Measurements from ENCODE around the gene SEC23A. TPM values are rescaled to one million over a fixed set of nuclear protein-coding genes. Genes with fewer than 3 reads are reported as not detected.

Gene SEC23A
- total and polyA plus RNA-seq, 2 of the 13 experiments (the other 11 are each of a cell fraction or from before 2014, with no cell fraction given): 403 to 887 TPM

DNA sequence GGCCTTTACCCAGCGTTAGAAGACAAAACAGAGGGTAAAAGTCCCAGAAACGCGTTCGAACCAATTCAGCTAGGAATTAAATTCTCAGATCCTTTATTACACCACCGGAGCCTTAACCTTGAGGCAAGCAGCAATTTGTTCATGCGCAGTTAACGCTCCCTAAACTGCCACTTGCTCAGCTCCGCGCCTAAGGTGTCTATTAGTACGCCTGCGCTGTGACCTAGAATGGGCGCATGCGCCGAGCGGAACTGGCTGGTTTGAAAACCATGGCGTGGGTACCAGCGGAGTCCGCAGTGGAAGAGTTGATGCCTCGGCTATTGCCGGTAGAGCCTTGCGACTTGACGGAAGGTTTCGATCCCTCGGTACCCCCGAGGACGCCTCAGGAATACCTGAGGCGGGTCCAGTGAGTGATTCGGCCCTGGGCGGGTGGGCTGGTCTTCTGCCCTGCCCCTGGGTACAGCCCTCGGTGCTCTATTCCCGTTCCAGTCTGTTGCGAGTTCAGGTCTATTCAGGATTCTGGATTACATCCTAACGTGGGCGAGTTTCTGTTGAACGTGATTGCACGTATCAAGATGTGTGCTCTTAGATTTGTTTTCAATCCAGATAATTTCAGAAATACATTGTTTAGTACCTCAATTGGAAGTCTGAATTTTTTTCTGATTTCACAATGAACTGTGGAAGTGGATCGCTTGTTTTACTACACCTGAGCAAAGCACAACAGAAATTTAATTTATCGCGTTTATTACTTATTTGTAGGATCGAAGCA lies 11.2 kb upstream of the SEC23A start, which contains the start of gene GEMIN2 (continued):
- TF ChIP-seq, protein P1, sequence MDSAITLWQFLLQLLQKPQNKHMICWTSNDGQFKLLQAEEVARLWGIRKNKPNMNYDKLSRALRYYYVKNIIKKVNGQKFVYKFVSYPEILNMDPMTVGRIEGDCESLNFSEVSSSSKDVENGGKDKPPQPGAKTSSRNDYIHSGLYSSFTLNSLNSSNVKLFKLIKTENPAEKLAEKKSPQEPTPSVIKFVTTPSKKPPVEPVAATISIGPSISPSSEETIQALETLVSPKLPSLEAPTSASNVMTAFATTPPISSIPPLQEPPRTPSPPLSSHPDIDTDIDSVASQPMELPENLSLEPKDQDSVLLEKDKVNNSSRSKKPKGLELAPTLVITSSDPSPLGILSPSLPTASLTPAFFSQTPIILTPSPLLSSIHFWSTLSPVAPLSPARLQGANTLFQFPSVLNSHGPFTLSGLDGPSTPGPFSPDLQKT (CRISPR knock-in tag; IDR thresholded peaks at IDR 0.05; ENCODE audit: borderline replicate concordance): no peak
- TF ChIP-seq, protein P2, sequence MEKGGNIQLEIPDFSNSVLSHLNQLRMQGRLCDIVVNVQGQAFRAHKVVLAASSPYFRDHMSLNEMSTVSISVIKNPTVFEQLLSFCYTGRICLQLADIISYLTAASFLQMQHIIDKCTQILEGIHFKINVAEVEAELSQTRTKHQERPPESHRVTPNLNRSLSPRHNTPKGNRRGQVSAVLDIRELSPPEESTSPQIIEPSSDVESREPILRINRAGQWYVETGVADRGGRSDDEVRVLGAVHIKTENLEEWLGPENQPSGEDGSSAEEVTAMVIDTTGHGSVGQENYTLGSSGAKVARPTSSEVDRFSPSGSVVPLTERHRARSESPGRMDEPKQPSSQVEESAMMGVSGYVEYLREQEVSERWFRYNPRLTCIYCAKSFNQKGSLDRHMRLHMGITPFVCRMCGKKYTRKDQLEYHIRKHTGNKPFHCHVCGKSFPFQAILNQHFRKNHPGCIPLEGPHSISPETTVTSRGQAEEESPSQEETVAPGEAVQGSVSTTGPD (CRISPR knock-in tag; IDR thresholded peaks at IDR 0.05): peak; percentile 84; the same call in 1 of the 2 replicates
- peak; percentile 100 for TF ChIP-seq ZNF501 (CRISPR knock-in tag; IDR thresholded peaks at IDR 0.05)
- TF ChIP-seq SP1 (IDR thresholded peaks at IDR 0.05): no peak
- no peak; the same call in 1 of the 2 replicates for TF ChIP-seq SP1 (CRISPR knock-in tag; IDR thresholded peaks at IDR 0.05)
- peak; percentile 75; the same call in 1 of the 2 replicates for TF ChIP-seq ZNF431 (CRISPR knock-in tag; IDR thresholded peaks at IDR 0.05; ENCODE audit: borderline replicate concordance, low read depth)
- TF ChIP-seq ZNF75D (CRISPR knock-in tag; IDR thresholded peaks at IDR 0.05; ENCODE audit: borderline replicate concordance): no peak
- TF ChIP-seq BRCA1 (CRISPR knock-in tag; IDR thresholded peaks at IDR 0.05): peak; percentile 98
- peak; percentile 80; the same call in 1 of the 2 replicates for TF ChIP-seq ZNF768 (CRISPR knock-in tag; IDR thresholded peaks at IDR 0.05)
- no peak for TF ChIP-seq MAFK (conservative IDR thresholded peaks at IDR 0.05 in 1 of 2, IDR thresholded peaks at IDR 0.05 in 1 of 2; ENCODE audit: low read length in 2 of 2)
- TF ChIP-seq RARG (CRISPR knock-in tag; IDR thresholded peaks at IDR 0.05; ENCODE audit: low read depth): peak; percentile 97
- TF ChIP-seq SNAPC2 (CRISPR knock-in tag; IDR thresholded peaks at IDR 0.05): peak; percentile 79
- TF ChIP-seq, protein P3, sequence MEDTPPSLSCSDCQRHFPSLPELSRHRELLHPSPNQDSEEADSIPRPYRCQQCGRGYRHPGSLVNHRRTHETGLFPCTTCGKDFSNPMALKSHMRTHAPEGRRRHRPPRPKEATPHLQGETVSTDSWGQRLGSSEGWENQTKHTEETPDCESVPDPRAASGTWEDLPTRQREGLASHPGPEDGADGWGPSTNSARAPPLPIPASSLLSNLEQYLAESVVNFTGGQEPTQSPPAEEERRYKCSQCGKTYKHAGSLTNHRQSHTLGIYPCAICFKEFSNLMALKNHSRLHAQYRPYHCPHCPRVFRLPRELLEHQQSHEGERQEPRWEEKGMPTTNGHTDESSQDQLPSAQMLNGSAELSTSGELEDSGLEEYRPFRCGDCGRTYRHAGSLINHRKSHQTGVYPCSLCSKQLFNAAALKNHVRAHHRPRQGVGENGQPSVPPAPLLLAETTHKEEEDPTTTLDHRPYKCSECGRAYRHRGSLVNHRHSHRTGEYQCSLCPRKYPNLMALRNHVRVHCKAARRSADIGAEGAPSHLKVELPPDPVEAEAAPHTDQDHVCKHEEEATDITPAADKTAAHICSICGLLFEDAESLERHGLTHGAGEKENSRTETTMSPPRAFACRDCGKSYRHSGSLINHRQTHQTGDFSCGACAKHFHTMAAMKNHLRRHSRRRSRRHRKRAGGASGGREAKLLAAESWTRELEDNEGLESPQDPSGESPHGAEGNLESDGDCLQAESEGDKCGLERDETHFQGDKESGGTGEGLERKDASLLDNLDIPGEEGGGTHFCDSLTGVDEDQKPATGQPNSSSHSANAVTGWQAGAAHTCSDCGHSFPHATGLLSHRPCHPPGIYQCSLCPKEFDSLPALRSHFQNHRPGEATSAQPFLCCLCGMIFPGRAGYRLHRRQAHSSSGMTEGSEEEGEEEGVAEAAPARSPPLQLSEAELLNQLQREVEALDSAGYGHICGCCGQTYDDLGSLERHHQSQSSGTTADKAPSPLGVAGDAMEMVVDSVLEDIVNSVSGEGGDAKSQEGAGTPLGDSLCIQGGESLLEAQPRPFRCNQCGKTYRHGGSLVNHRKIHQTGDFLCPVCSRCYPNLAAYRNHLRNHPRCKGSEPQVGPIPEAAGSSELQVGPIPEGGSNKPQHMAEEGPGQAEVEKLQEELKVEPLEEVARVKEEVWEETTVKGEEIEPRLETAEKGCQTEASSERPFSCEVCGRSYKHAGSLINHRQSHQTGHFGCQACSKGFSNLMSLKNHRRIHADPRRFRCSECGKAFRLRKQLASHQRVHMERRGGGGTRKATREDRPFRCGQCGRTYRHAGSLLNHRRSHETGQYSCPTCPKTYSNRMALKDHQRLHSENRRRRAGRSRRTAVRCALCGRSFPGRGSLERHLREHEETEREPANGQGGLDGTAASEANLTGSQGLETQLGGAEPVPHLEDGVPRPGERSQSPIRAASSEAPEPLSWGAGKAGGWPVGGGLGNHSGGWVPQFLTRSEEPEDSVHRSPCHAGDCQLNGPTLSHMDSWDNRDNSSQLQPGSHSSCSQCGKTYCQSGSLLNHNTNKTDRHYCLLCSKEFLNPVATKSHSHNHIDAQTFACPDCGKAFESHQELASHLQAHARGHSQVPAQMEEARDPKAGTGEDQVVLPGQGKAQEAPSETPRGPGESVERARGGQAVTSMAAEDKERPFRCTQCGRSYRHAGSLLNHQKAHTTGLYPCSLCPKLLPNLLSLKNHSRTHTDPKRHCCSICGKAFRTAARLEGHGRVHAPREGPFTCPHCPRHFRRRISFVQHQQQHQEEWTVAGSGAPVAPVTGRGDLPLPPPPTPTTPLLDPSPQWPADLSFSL (CRISPR knock-in tag; IDR thresholded peaks at IDR 0.05): no peak
- TF ChIP-seq, protein P4, sequence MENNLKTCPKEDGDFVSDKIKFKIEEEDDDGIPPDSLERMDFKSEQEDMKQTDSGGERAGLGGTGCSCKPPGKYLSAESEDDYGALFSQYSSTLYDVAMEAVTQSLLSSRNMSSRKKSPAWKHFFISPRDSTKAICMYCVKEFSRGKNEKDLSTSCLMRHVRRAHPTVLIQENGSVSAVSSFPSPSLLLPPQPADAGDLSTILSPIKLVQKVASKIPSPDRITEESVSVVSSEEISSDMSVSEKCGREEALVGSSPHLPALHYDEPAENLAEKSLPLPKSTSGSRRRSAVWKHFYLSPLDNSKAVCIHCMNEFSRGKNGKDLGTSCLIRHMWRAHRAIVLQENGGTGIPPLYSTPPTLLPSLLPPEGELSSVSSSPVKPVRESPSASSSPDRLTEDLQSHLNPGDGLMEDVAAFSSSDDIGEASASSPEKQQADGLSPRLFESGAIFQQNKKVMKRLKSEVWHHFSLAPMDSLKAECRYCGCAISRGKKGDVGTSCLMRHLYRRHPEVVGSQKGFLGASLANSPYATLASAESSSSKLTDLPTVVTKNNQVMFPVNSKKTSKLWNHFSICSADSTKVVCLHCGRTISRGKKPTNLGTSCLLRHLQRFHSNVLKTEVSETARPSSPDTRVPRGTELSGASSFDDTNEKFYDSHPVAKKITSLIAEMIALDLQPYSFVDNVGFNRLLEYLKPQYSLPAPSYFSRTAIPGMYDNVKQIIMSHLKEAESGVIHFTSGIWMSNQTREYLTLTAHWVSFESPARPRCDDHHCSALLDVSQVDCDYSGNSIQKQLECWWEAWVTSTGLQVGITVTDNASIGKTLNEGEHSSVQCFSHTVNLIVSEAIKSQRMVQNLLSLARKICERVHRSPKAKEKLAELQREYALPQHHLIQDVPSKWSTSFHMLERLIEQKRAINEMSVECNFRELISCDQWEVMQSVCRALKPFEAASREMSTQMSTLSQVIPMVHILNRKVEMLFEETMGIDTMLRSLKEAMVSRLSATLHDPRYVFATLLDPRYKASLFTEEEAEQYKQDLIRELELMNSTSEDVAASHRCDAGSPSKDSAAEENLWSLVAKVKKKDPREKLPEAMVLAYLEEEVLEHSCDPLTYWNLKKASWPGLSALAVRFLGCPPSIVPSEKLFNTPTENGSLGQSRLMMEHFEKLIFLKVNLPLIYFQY (CRISPR knock-in tag; IDR thresholded peaks at IDR 0.05; ENCODE audit: borderline replicate concordance): peak; percentile 83; the same call in 1 of the 2 replicates
- peak; percentile 97 for TF ChIP-seq PHF8 (CRISPR knock-in tag; IDR thresholded peaks at IDR 0.05)
- peak; percentile 85; the same call in 1 of the 2 replicates for TF ChIP-seq ZNF563 (CRISPR knock-in tag; IDR thresholded peaks at IDR 0.05)
